NCI-H1417 treated with DMSO at 0.1 percent for 48 hours (cell line): ENCODE data around the gene ADAT3.
"Not testable (repeated sequence)": the region's sequence is repeated elsewhere in the genome, so short reads cannot be mapped to it uniquely, and the experiment has no call there.

Source experiments
- DNase-seq: peaks from one replicate; lab custom pipeline; 2025; lab: John Stamatoyannopoulos, UW

Gene ADAT3

GRCh38 chr19:1866693-1867348, 38.4 kb upstream of the ADAT3 start:
- no peak for DNase-seq

- no peak for DNase-seq
These were observed 37.9 kb upstream of the ADAT3 start for GRCh38 chr19:1867349-1867724.

- no peak for DNase-seq
These were observed 36.2 kb upstream of the ADAT3 start for GRCh38 chr19:1868971-1869370.

GRCh38 chr19:1871140-1871597, 34.0 kb upstream of the ADAT3 start:
- DNase-seq: no peak

GRCh38 chr19:1871630-1872029, 33.6 kb upstream of the ADAT3 start:
- no peak for DNase-seq

GRCh38 chr19:1872807-1873523, 32.2 kb upstream of the ADAT3 start:
- DNase-seq: no peak

GRCh38 chr19:1873524-1874473, 31.4 kb upstream of the ADAT3 start:
- DNase-seq: no peak

GRCh38 chr19:1874554-1875185, 30.5 kb upstream of the ADAT3 start:
- DNase-seq: no peak

GRCh38 chr19:1875265-1875645, 29.9 kb upstream of the ADAT3 start:
- not testable (repeated sequence) for DNase-seq

GRCh38 chr19:1875646-1876495, 29.3 kb upstream of the ADAT3 start:
- peak; percentile 44 for DNase-seq

GRCh38 chr19:1876496-1877279, 28.5 kb upstream of the ADAT3 start:
- DNase-seq: not testable (repeated sequence)

- DNase-seq: not testable (repeated sequence)
These were observed 27.9 kb upstream of the ADAT3 start for GRCh38 chr19:1877280-1877660.

GRCh38 chr19:1878583-1878982, 26.6 kb upstream of the ADAT3 start:
- DNase-seq: not testable (repeated sequence)

GRCh38 chr19:1879982-1880381, 25.2 kb upstream of the ADAT3 start:
- not testable (repeated sequence) for DNase-seq

- no peak for DNase-seq
These were observed 24.4 kb upstream of the ADAT3 start for GRCh38 chr19:1880611-1881392.

- not testable (repeated sequence) for DNase-seq
These were observed 23.7 kb upstream of the ADAT3 start for GRCh38 chr19:1881393-1882088.

GRCh38 chr19:1882089-1882785, 23.0 kb upstream of the ADAT3 start:
- DNase-seq: no peak
